HL-60/S4 (cell line): ENCODE results near the gene VASH1.

Experiments used
- in situ Hi-C: fragments of 300-500 bp; cut with MboI; formaldehyde crosslinking; loops from 2 replicates; pipeline ENCODE4 v1.14.3; 2022; ENCODE audit warnings: low sequenced_read_pairs

VASH1 gene

DNA sequence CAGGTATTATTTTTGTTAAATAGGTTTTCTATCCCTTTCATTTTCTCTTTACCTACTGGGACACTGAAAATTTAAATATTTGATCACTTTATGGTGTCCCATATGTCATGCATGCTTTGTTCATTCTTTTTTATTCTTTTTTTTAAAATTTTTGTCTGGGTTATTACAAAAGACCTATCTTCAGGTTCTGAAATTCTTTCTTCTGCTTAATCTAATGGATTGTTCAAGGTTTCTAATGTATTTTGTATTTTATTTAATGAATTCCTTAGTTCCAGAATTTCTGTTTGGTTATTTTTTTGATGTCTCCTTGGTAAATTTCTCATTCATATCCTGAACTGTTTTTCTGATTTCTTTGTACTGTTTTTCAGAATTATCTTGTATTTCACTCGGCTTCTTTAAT is 20.2 kb upstream of the VASH1 start:
- in situ Hi-C loops, result no loop called here

DNA sequence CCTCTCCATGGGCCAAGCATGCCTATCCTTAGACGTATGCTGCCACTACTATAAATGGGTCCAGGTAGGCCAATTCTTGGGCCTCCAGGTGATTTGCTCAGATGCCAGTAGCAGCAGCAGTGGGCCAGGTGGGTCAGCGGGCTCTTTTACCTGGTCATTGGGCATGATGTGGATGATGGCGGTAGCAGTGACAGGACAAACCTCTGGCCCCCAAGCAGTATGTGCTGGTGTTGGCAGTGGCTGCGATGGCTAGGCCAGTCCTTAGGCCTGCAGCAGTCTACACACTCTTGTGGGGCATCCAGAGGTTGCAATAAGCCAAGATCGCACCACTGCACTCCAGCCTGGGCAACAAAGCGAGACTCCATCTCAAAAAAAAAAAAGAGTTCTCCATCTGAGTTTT is 19.1 kb upstream of the VASH1 start:
- in situ Hi-C loops, result no loop called here

DNA sequence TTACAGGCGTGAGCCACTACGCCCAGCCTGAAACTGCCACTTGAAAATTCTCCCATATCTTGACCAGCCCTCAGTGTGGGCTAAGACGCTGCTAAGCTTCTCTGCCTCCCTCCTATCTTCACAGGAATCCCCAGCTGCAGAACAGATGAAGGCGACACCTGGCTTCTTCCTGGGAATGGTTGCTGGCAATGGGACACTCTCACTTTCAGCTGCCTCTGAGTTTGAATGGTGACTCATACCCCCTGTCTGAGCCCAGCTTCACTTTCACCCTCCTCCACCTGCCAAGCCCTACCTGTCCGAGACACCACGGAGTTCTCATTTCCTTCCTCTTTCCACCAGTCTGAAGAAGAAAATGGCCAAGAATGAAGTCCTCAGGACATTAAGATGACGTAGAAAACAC is 18.3 kb upstream of the VASH1 start:
- in situ Hi-C loops, result no loop called here

DNA sequence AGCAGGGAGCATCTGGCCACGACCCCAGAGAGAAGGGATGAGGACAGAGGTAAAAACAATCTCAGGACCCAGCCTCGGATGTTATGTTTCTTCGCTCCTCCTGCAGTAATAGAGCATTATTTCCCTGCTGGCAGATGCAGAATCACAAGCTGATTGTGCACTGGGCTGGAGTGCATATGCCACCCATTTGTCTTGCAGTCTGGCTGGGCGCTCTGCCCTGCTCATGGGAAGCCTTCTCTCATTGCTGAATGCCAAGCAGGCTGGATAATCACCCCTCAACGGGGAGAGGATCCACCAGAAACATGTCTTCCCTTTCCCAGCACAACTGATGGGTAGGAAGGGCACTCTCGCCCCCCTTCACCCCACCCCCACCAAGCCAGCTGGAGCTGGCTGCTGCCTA is 8.5 kb upstream of the VASH1 start:
- in situ Hi-C loops, result no loop called here

DNA sequence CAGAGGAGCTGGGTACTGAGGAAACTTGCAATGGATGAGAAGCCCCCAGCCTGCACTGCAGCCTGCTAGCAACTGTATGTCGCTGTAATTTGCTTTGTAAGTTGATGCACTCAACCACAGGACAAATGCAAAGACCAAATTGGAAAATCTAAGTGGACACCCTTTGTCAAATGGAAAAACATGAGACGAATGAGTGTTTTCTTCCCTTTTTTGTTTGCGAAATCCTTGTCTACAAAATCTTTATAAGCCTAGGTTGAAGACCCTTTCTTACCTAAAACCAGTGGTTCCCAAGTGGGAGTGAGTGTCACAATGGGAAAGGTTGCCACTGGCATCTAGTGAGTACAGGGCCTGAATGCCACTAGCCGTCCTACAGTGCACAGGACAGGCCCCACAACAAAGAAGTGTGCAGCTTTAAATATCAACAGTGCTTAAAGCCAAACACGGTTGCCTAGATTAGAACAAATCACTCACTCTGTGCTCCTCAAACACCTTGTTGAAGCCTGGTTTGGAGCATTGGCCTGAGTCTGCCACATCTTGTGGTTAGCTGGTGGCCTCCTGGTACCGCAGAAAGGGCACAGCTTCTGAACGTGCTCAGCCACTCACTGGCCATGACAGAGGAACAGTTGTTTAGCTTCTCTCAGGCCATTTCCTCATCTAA is 7.6 kb upstream of the VASH1 start:
- in situ Hi-C loops, result no loop called here

DNA sequence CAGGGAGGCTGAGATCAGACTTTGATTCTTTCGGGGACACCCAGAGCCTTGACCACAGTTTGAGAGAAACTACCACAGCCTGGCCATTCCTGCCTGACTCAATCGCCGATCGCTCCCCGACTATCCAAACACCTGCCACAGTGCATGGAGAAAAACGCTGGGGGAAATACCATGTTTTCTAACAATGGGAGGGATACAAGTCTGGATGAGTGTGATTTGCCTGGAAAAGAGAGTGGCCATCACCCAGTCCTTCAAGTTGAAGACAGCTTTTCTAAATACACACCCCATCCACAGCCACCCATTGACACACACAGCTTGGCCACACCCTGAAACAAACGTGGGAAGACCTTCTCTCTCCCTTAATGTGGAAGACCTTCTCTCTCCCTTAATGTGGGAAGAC is 6.7 kb upstream of the VASH1 start:
- in situ Hi-C loops, result no loop called here

DNA sequence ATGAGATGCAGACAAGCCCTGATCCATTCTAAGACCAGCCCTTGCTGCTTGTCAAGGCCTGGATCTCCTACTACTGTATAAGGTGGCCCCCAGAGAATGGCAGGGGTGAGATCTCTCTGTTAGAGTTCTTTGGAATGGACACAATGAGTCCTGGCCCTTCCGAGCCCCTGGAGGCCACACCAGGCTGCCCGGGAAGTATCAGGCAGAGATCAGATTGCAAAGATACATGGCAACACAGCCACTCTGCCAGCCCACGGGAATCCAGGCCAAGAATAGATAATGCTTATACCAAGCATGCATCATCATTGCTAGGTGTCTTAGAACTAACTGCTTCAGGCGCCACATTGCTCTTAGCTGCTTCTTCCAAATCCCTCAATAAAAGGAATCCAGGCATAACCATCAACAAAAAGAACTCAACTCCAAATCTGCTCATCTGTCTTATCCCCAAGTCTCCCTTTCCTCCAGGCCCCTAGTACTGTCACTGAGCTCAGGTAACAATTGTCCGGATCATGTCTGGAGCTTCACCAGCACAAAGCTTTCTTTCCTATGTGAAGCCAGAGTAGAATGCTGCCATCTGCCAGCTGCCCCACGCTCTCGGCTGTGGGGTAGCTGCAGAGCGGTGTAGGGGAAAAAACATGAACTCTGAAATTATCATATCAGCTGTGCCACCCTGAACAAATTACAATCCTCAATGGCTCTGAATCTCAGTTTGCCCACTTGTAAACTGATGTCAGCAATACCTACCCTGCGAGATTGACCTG is 5.5 kb upstream of the VASH1 start:
- in situ Hi-C loops, result no loop called here

DNA sequence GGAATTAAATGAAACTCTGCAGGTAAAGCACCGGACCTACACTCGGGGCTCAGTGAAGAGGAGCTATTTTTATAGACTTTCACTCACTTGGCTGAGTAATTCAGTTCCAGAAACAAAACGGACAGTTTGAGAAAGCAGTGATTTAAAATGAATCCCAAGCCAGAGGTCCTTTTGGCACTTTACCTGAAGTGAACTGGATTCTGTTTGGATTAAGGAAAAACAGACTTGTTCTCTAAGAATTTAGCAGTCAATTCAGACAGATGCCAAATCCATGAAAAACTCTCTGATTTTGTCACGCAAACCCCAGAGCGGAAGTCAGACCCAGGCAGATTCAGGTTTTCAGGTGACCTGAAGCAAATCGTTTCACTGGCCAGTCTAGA is 4.9 kb upstream of the VASH1 start:
- in situ Hi-C loops, result no loop called here

DNA sequence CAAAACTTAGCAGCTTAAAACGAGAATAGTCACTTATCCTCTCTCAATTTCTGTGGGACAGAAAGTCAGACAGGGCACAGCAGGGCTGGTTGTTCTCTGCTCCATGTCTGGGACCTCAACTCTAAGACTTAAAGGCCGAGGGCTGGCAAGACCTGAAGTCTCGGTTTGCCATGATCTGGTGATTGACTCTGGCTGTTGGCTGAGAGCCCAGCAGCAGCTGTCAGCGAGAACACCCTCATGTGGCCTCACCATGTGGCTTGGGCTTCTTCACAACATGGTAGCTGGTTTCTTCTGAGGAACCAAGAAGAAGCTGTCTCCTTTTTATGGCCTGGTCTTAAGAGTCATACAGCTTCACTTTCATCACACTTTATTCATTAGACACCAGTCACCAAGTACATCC is 1.7 kb upstream of the VASH1 start:
- in situ Hi-C loops, result no loop called here

DNA sequence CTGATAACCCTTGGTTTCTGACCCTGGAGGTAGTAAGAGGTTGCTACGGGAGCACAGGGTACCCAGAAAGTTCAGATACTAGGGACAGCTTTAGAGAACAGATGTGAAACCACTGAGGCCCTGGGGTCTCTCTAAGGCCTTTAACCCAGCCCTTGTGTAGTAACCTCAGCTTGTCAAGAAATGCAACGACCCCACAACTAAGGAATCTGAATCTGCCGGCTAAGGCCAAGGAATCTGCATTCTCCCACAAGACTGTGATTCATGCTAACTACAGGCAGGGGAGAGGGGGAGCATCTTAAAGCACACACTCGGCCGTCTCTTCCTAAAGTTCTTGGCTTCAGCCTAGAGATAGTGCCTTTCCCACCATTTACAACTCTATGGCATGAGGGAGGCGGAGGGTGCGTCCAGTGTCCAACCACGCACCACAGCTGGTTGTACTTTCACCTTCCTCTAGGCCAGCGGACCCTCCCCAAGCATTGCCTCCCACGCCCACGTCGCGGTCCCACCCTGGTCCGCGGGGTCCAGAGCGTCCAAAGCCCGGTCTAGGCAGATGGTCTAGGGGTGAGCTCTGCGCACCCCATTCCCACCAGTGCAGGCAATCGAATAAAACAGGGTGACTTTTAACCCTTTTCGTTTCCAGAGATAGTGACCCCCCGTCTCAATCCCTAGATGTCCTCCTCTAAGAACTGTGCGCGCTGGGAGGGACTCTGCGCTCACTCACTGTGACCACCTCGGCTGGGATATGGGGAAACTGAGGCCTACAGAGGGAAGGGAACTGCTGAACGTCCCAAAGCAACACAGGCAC is 735 bp upstream of the VASH1 start:
- in situ Hi-C loops, result no loop called here

DNA sequence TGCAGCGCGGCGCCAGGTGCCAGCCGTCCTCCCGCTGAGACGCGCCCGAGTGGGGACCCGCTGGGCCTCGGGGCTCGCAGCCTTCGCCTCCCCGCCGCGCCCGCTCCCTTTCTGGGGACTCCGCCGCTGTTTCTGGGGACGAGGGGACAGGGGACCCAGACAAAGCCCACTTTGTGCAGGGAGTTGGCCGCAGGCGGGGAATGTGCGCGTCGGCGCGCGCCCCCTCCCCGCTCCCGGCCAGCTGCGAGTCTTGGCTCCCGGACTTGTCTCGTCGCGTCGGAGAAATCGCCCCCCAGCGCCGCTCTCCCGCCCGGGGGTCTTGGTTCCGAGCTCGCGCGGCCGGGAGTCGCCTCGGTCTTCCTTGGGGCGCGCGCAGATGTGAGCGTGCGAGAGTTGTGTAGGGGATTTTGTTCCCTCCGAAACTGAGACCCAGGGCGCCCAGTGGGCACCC is 717 bp downstream of the VASH1 start:
- in situ Hi-C loops, result no loop called here

DNA sequence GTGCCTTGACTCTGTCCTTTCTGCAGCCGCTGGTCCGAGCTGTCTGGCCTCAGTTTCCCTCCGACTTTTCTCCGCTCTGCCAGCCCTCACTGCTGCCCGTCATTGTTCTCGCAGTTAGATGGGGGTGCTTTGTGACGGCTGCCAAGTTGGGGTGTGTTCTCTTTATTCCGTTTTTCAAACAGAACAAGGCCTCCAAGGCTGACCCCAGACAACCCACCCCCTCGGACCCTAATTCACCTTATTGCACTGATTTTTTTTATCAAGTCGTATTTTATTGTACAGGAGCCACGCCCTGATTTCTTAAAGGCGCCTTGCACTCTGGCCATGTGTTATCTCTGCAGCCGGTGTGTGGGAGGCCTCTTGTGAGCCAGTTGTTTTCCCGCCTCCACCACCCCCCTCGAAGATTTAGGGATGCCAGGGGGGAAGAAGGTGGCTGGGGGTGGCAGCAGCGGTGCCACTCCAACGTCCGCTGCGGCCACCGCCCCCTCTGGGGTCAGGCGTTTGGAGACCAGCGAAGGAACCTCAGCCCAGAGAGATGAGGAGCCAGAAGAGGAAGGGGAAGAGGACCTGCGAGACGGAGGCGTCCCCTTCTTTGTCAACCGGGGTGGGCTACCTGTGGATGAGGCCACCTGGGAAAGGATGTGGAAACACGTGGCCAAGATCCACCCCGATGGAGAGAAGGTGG is 1.3 kb downstream of the VASH1 start:
- in situ Hi-C loops, result no loop called here

DNA sequence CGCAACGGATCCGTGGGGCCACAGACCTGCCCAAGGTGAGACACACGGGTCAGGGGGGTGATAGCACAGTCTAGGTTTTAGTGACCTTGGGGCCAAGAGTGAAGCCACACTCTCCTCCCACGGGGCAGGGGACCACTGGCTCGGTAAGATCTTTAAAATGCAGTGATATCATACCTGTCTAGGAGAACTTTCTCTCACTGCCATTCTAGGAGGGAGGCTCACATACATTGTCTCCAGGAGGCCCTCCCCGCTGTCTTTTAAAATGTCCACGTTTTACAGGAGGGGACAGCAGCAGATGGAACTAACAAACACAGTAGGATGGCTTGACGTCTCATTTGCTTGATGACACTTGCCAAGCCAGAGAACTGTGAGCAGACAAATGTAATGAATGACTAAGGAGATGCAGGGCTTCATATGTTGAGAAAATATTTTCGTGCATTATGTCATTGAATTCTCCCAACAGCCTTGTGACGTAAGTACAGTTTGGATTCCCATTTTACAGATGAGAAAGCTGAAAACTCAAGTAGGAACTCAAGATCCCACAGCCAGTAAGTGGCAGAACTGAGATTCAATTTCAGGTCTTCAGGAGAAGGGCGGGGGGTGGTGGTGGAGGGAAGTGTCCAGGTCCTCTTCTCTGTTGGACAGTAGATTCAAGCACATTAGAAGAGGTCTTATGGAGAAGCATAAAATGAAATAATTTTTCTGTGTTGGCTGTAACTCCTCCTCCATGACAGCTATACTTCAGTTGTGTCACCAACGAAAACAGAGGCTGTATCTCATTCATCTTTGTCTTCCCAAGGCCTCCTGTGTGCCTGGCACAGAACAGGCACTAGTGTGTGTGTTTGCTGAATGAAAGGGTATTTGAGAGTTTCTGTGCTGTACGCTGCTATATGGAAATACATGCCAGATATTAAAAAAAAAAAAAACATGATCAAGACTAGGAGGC is 2.1 kb downstream of the VASH1 start:
- in situ Hi-C loops, result no loop called here

DNA sequence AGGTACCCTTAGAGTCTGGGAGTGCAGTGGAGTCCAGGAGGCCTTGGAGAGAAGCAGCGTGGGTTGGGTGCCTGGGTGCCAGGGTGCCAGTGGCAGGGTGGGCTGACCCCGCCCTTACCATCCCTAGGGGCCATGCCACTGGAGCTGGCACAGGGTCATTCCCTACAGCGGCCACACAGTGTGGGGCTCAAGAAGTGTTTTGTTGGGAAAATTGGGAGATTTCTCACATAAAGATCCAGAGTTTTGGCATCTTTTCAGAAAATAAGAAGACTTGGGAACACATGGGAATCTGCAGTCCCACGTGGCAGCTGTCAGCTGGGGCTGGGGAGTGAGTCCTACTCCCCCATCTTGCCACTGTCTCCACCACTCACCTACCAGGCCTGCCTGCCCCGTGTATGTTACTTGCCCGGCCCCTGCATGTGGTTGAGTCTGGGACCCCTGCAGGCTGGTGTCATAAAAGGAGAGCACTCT is 4.2 kb downstream of the VASH1 start:
- in situ Hi-C loops, result no loop called here

DNA sequence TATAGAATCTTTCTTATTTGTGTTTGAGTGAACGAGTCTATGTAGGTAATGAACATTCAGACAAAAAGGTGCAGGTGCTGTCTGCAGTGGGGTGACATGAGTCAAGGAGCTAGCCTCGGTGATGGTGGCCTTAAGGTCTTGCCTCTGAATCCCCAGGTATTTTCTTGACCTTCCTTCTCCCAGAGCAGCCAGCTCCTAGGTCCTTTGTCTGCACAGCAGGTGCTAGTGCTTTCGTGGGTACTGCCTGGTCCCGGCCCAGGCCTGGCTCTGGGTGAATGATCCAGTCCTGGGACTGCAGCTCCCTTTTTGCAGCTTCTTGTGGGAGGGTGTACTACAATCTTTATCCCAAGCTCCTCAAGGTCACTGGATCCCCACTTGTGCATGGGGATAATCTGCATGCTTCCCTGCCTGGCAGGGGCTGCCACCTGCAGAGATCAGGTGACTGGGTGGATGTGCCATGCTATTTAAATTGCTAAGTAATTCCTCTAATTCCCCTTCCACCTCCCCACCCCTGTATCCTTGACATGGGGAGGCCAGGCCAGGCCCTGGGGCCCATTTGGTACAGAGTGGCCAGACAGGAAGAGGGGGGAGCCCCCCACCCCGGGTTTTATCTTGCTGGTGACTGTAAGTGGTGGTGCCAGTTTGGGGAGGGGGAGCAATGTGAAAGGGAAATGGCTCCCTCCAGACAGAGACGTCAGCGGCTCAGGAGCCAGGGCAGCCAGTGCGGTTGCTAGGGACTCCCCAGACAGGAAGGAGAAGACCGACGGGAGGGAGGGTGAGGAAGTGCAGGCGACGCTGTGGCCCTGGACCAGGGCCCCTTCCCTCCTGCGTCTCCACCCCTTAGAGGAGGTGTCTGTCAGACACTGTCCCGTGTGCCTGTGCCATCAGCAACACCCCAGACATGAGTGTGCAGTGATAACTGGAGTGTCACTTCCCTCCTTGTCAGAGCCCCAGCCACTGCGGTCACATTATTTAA is 6.7 kb downstream of the VASH1 start:
- in situ Hi-C loops, result no loop called here

DNA sequence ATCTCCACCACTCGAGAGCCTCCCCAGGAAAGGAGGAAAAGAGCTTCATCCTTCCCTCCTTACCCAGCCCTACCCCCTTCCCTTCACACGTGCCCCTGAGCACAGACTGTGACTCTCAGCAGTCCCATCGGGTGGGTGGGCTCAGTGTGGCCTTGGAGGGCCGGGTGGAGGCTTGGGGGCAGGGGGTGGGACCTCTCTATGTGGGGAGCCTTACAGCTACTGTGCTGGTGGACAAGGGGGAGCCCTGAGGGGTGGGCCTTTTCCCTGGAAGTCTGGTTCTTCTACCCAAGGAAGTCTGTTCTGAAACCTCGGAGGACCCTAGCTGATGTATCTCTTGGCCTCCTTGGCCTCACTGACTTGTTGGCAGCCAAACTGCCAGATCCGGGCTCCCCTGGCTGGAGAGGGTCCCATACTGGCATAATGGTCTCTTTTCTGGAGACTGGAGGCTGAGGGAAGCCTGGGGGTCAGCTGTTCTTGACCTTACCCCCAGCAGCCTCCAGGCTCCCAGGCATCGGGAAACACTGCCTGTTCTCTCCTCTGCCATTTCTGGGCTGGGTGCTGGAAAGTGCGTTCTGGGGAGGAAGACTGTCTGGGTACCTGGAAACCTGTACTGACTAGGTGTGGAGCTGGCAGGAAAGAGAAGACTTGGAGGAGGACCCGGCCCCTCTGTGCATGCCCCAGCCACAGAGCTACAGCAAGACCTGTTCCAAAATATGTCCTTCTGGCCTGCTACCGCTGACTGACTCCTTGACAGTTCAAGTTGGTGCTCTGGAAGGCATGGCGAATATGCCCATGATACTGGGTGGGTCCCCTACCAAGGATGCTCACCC is 7.6 kb downstream of the VASH1 start:
- in situ Hi-C loops, result no loop called here

DNA sequence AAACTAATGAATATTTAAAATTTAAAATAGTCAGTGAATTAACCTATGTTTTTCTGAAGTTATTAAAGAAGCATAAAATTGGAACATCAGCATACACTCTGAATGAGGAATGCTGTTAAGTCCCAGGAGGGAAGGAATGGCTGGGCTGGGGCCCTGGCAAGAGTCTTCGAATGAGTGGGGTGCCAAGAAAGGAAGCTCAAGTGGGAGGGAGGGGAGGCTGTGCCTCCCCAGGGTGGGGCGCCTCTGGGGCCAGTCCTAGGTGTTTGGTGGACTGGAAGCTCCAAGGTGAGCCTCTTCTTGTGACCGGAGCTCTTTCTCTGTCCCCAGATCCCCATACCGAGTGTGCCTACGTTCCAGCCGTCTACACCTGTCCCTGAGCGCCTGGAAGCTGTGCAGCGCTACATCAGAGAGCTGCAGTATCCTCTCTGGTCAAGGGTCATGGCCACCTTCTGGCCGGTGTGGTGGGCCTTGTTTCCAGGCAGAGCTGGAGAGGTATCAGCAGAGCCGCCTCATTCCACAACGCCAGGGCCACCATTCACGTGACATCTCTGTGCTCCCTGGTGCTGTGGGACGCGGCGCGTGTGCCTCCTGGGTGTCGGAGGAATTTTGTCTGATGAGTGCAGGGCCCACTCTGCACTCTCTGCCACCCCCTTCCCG is 8.5 kb downstream of the VASH1 start:
- in situ Hi-C loops, result no loop called here
